Stomach smooth muscle (tissue), 2 donors: ENCODE results near the gene CARTPT.

ENCODE experiments used
- H3K27ac ChIP-seq: one replicate; pipeline ENCODE4 v1.7.0; 2013; ENCODE audit warnings: mild to moderate bottlenecking, low read length, inconsistent platforms
- H3K27me3 ChIP-seq, 2 donors: one replicate each; pipeline ENCODE4 v1.7.0; 2013; ENCODE audit warnings: low read length in 2 of 2; ENCODE audit not compliant: insufficient read depth in 2 of 2, control insufficient read depth in 1 of 2
- H3K36me3 ChIP-seq, 2 donors: one replicate each; pipeline ENCODE4 v1.7.0; 2013; ENCODE audit warnings: low read length in 2 of 2; ENCODE audit not compliant: control insufficient read depth in 2 of 2, insufficient read depth in 2 of 2
- H3K4me1 ChIP-seq: one replicate; pipeline ENCODE4 v1.7.0; 2013; ENCODE audit warnings: low read length; ENCODE audit not compliant: control insufficient read depth, insufficient read depth
- H3K4me3 ChIP-seq, 2 donors: one replicate each; pipeline ENCODE4 v1.7.0; 2013; ENCODE audit warnings: low read length in 2 of 2
- H3K9ac ChIP-seq, 2 donors: one replicate each; pipeline ENCODE4 v1.7.0; 2013; ENCODE audit warnings: low read length in 2 of 2, mild to moderate bottlenecking in 1 of 2
- H3K9me3 ChIP-seq, 2 donors: one replicate each; pipeline ENCODE4 v1.7.0; 2013; ENCODE audit warnings: low read length in 2 of 2; ENCODE audit not compliant: control insufficient read depth in 2 of 2
- donor health status: healthy.
- donor health status: Pancreatic carcinoma.

The CARTPT gene

DNA sequence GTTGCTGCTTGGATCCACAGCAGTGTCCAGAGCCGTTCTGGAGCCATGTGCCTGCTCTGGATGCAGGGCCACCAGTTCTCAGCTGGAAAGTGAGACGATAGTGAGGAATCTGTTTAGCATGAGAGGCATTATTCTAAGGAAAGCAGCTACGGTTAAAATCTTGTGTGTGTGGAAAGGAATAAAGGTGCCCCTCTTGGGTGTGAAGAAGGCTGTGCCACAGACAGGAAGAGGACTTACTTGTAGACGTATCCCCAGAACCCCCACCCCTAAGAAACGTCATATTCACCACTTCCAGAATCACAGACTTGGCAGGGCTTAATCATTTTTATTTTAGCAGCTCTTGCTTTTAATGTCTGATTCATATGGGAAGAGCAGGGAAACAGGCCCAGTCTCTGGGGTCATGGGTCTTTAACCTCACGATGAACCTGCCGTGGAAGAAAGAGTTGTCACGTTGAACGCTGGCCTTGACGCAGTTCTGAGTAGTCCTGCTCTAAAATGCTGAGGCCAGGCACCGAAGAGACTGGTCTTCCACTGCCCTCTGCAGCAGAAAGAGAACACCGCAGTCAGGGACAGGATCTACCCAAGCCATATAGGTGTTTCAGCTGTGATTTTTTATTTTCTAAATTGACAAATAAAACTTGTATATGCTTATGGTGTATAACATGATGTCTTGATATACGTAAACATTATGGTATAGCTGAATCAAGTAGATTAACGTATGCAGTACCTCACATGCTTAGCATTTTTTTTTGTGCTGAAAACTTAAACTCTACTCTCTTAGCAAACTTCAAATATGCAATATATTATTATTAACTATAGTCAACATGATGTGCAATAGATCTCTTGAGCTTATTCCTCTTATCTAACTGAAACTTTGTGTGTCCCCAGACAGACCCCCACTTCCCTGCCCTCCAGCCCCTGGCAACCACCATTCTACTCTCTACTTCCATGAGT lies 38.8 kb downstream of the CARTPT start:
- peak overlapping the region; percentile 41 to 67 for H3K4me3 ChIP-seq
- peaks cover 7% of the 10 kb centered on the region for H3K4me1 ChIP-seq
- H3K27ac ChIP-seq: no peak overlapping the region
- no peaks in the 10 kb centered on the region for H3K9me3 ChIP-seq
- no peaks in the 10 kb centered on the region for H3K36me3 ChIP-seq
- H3K27me3 ChIP-seq: no peaks in the 10 kb centered on the region
- H3K9ac ChIP-seq: peak overlapping the region; percentile 34 to 72

DNA sequence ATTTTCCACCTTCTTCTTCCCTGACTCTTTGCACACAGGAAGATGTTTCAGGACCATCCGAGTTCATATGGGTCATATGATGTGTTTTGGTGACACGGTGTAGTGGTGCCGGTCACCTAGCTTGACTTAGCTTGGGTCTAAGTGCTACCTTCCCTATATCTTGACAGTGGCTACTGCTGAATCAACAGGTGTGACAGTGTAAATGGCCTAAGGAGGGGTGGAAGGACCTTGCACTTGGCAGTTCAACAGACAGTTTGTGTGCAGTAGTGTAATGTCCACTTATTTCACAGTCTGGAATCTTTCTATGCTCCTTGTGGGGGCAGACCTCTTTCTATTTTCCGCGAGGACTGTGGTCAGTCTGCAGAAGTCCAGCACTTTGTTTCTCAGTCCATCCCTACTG lies 43.8 kb downstream of the CARTPT start:
- Histone ChIP-seq H3K27me3 (no peaks in the 10 kb centered on the region), H3K4me3 (no peak overlapping the region), H3K9ac (no peak overlapping the region), H3K36me3 (no peaks in the 10 kb centered on the region), H3K9me3 (no peaks in the 10 kb centered on the region), H3K27ac (no peak overlapping the region), H3K4me1 (peaks cover under 1% of the 10 kb centered on the region)

DNA sequence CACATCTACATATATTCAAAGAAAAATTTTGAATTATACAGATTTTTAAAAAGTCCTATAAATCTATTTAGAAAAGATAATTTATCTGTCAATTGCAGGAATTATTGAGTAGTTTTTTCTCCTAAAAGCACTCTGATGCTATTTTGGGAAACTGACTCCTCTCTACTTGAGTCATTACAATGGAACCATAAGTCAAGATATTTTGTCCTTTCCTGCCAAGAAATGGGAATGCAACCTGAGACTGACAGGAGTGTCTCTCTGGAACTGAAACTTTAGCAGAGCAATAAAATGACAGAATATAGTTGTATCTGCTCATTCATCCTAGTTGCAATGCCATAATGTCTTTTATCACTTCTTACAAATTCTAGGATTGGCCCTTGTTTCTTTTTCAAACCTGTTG lies 48.6 kb downstream of the CARTPT start:
- no peak overlapping the region for H3K4me3 ChIP-seq
- H3K9ac ChIP-seq: no peak overlapping the region
- H3K36me3 ChIP-seq: no peaks in the 10 kb centered on the region
- no peaks in the 10 kb centered on the region for H3K27me3 ChIP-seq
- no peaks in the 10 kb centered on the region for H3K4me1 ChIP-seq
- H3K9me3 ChIP-seq: no peaks in the 10 kb centered on the region
- H3K27ac ChIP-seq: no peak overlapping the region

DNA sequence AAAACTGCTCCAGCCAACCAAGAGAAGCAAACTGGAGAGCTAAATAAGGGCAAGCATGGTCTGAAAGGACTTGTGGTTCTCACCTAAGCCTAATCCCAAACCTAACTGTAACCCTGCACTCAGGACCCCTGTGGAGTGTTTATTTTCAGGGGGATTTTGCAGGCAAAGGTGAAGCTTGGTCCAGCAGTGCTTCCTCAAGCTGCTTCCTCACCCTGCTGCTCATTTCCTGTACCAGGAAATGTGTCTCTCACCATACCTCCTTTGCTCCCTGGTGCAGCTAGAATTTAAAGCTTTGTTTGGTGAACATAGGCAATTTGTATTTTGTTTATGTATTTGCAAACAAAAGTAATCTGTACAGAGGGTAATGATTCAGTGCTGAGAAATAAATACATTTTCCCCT lies 50.2 kb downstream of the CARTPT start:
- no peak overlapping the region for H3K27ac ChIP-seq
- H3K27me3 ChIP-seq: no peaks in the 10 kb centered on the region
- H3K4me3 ChIP-seq: no peak overlapping the region
- H3K4me1 ChIP-seq: no peaks in the 10 kb centered on the region
- H3K9me3 ChIP-seq: no peaks in the 10 kb centered on the region
- H3K9ac ChIP-seq: no peak overlapping the region
- H3K36me3 ChIP-seq: no peaks in the 10 kb centered on the region

DNA sequence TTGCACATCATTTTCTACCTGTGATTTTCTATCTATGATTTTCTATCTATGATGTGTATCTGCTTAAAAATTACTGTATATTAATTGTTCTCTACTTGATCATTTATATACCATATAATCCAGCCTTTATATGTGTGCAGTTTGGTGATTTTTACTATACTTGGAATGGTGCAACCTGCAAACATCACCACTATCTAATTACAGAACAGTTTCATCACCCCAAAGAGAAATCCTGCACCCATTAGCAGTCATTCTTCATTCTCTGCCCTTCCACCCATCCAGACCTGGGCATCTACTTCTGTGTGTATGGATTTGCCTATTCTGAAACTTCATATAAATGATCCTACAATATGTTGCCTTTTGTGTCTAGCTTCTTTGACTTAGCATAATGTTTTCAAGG lies 51.3 kb downstream of the CARTPT start:
- H3K9ac ChIP-seq: no peak overlapping the region
- no peaks in the 10 kb centered on the region for H3K36me3 ChIP-seq
- no peak overlapping the region for H3K27ac ChIP-seq
- no peaks in the 10 kb centered on the region for H3K9me3 ChIP-seq
- H3K4me1 ChIP-seq: no peaks in the 10 kb centered on the region
- H3K27me3 ChIP-seq: no peaks in the 10 kb centered on the region
- no peak overlapping the region for H3K4me3 ChIP-seq
